Stomach (tissue), 9 donors: Measurements from ENCODE around the gene TPSAB1. TPM values are rescaled to one million over a fixed set of nuclear protein-coding genes. Genes with fewer than 3 reads are reported as not detected.

Source experiments
- DNase-seq, 2 donors: peaks; one replicate each; pipeline versions ENCODE4 v3.0.0 to v3.0.0-alpha.2; 2013 to 2019
- H3K27ac ChIP-seq, 5 donors: fragments of 200-600 bp in 4 of 5; sonication (generic) in 4 of 5; one replicate each; pipeline ENCODE4 v1.5.1; 2013 to 2019; ENCODE audit warnings: mild to moderate bottlenecking in 1 of 5, moderate library complexity in 1 of 5
- H3K27me3 ChIP-seq, 3 donors: fragments of 200-600 bp; sonication (generic); one replicate each; pipeline ENCODE4 v1.5.1; 2017 to 2019; ENCODE audit warnings: mixed run types in 1 of 3
- H3K36me3 ChIP-seq, 4 donors: fragments of 200-600 bp; sonication (generic); 1 replicate in 3 of 4; 2 replicates in 1 of 4; pipeline ENCODE4 v1.5.1; 2016 to 2019
- H3K4me1 ChIP-seq, 4 donors: fragments of 200-600 bp; sonication (generic); one replicate each; pipeline ENCODE4 v1.5.1; 2016 to 2019
- H3K4me3 ChIP-seq, 4 donors: fragments of 200-600 bp; sonication (generic) in 3 of 4; one replicate each; pipeline ENCODE4 v1.5.1; 2016 to 2019; ENCODE audit warnings: mild to moderate bottlenecking in 1 of 4
- H3K9me3 ChIP-seq, 4 donors: fragments of 200-600 bp; sonication (generic); one replicate each; pipeline ENCODE4 v1.5.1; 2016 to 2019
- CTCF ChIP-seq, 7 experiments: fragments of 450-650 bp in 4 of 7; fragments of 200-600 bp in 3 of 7; sonication (generic) in 3 of 7; IDR thresholded peaks; one replicate each; pipeline ENCODE4 v1.5.1; 2016 to 2019; ENCODE audit warnings: antibody characterized with exemption in 7 of 7, control low read depth in 2 of 7, mild to moderate bottlenecking in 1 of 7
- EP300 ChIP-seq: sonication (generic); formaldehyde crosslinking; IDR thresholded peaks from one replicate; pipeline ENCODE4 v1.6.1; 2017; ENCODE audit warnings: antibody characterized with exemption
- POLR2A ChIP-seq, 4 donors: fragments of 450-650 bp; IDR thresholded peaks; one replicate each; pipeline ENCODE4 v1.6.1; 2016; ENCODE audit warnings: antibody characterized with exemption in 4 of 4, control low read depth in 2 of 4, mild to moderate bottlenecking in 1 of 4, moderate library complexity in 1 of 4
- POLR2AphosphoS5 ChIP-seq, 3 donors: sonication (generic); formaldehyde crosslinking; IDR thresholded peaks; one replicate each; pipeline ENCODE4 v1.6.1; 2016; ENCODE audit warnings: antibody characterized with exemption in 3 of 3
- WGBS, 5 donors: extraction: QIAGEN DNeasy Blood & Tissue Kit in 3 of 5; methylation state at CpG; one replicate each; pipeline versions ENCODE4 v1.1.5 to v1.1.7; 2013 to 2018; 5-methylcytosine and 5-hydroxymethylcytosine counted together
- intact Hi-C: fragments of 100-400 bp; cut with DNase I; formaldehyde crosslinking; loops from one replicate; pipeline ENCODE4 v1.15.1; 2023; ENCODE audit warnings: low total_unique reads
- polyA plus RNA-seq, 3 donors: library from polyadenylated mRNA; stranded (reverse); fragments of 200-250 nt; gene quantifications; one replicate each; pipeline ENCODE4 v1.2.3, GENCODE V29; 2013
- total RNA-seq, 5 donors: library from RNA; depleted of rRNA; stranded (reverse); fragments of >200 nt; gene quantifications; one replicate each; pipeline versions ENCODE4 v1.1.0 to v1.2.3, GENCODE V29; 2014 to 2016
- donor health status: healthy with polysubstance abuse.
- donor health status: Bipolar disorder and iron deficiency.
- donor health status: healthy.

The TPSAB1 gene
- total and polyA plus RNA-seq, 8 donors, result 15.4 to 202 (median 71.2) TPM

- H3K4me3 ChIP-seq, result no peak overlapping the region
- H3K36me3 ChIP-seq, result peaks cover 21 to 98% (median 73%) of the 10 kb centered on the region in 4 donors
- intact Hi-C loops, result no loop called here
- DNase-seq, result no peak
- TF ChIP-seq CTCF (IDR thresholded peaks at IDR 0.05), result no peak
- TF ChIP-seq POLR2A (IDR thresholded peaks at IDR 0.05), result no peak
- TF ChIP-seq POLR2AphosphoS5 (IDR thresholded peaks at IDR 0.05), result no peak
- H3K27me3 ChIP-seq, result peaks cover 0 to 14% (median 6%) of the 10 kb centered on the region in 3 donors
- WGBS, 5 donors, result 66 to 78% (median 72%) methylated on average over 6 to 9 of the region's 9 CpGs
- H3K4me1 ChIP-seq, result no peaks in the 10 kb centered on the region
- no peaks in the 10 kb centered on the region for H3K9me3 ChIP-seq
- no peak overlapping the region for H3K27ac ChIP-seq
These were observed 34.2 kb upstream of the TPSAB1 start for GRCh38 chr16:1206326-1206725.

- no peak for DNase-seq
- TF ChIP-seq POLR2AphosphoS5 (IDR thresholded peaks at IDR 0.05), result no peak
- no peak for TF ChIP-seq CTCF (IDR thresholded peaks at IDR 0.05)
- no peak for TF ChIP-seq POLR2A (IDR thresholded peaks at IDR 0.05)
- TF ChIP-seq EP300, result no peak
- Histone ChIP-seq H3K4me1 (no peaks in the 10 kb centered on the region), H3K36me3 (peaks cover 20 to 98% (median 73%) of the 10 kb centered on the region in 4 donors), H3K9me3 (no peaks in the 10 kb centered on the region), H3K4me3 (no peak overlapping the region), H3K27me3 (peaks cover 0 to 14% (median 6%) of the 10 kb centered on the region in 3 donors), H3K27ac (no peak overlapping the region)
- WGBS, 5 donors, result 75 to 84% (median 81%) methylated on average over 8 to 16 of the region's 16 CpGs
- intact Hi-C loops, result no loop called here
These were observed 33.7 kb upstream of the TPSAB1 start for GRCh38 chr16:1206786-1207185.

- H3K4me1 ChIP-seq, result no peaks in the 10 kb centered on the region
- no peak for DNase-seq
- 81 to 89% (median 86%) methylated on average over 17 to 22 of the region's 22 CpGs for WGBS, 5 donors
- no peaks in the 10 kb centered on the region for H3K9me3 ChIP-seq
- peaks cover 15 to 98% (median 76%) of the 10 kb centered on the region in 4 donors for H3K36me3 ChIP-seq
- no peak overlapping the region for H3K4me3 ChIP-seq
- H3K27ac ChIP-seq, result no peak overlapping the region
- TF ChIP-seq EP300 (no peak), POLR2A (IDR thresholded peaks at IDR 0.05) (no peak), POLR2AphosphoS5 (IDR thresholded peaks at IDR 0.05) (no peak), CTCF (IDR thresholded peaks at IDR 0.05) (no peak)
- intact Hi-C loops, result no loop called here
- H3K27me3 ChIP-seq, result peaks cover 0 to 14% (median 6%) of the 10 kb centered on the region in 3 donors
These were observed 32.2 kb upstream of the TPSAB1 start for GRCh38 chr16:1208239-1208830.

- no peak for TF ChIP-seq POLR2AphosphoS5 (IDR thresholded peaks at IDR 0.05)
- no peak for TF ChIP-seq POLR2A (IDR thresholded peaks at IDR 0.05)
- no peak for TF ChIP-seq EP300
- TF ChIP-seq CTCF (IDR thresholded peaks at IDR 0.05), result no peak
- H3K27ac ChIP-seq, result no peak overlapping the region
- no peaks in the 10 kb centered on the region for H3K4me1 ChIP-seq
- peaks cover 15 to 98% (median 79%) of the 10 kb centered on the region in 4 donors for H3K36me3 ChIP-seq
- peaks cover 0 to 14% (median 6%) of the 10 kb centered on the region in 3 donors for H3K27me3 ChIP-seq
- intact Hi-C loops, result no loop called here
- no peaks in the 10 kb centered on the region for H3K9me3 ChIP-seq
- H3K4me3 ChIP-seq, result no peak overlapping the region
- DNase-seq, result no peak
- WGBS, 5 donors, result 88 to 96% (median 95%) methylated on average over 21 to 43 of the region's 43 CpGs
These were observed 31.4 kb upstream of the TPSAB1 start for GRCh38 chr16:1209081-1209480.
